GM19238 (cell line): Measurements from ENCODE around the gene FAM240B.

Experiments used
- DNase-seq: peaks from one replicate; pipeline ENCODE4 v3.0.0; 2011; ENCODE audit warnings: low spot score; ENCODE audit not compliant: insufficient read length

The FAM240B gene

GRCh38 chr9:38700695-38701094 is 19.2 kb downstream of the FAM240B start:
- no peak for DNase-seq

GRCh38 chr9:38699337-38699736 is 20.6 kb downstream of the FAM240B start:
- no peak for DNase-seq

- no peak for DNase-seq
Measured at GRCh38 chr9:38697776-38698300, 22.1 kb downstream of the FAM240B start.

- no peak for DNase-seq
Measured at GRCh38 chr9:38696999-38697398, 22.9 kb downstream of the FAM240B start.

GRCh38 chr9:38694676-38695075 is 25.3 kb downstream of the FAM240B start:
- DNase-seq: no peak

GRCh38 chr9:38692707-38693106 is 27.2 kb downstream of the FAM240B start:
- no peak for DNase-seq

GRCh38 chr9:38690574-38690973 is 29.4 kb downstream of the FAM240B start:
- no peak for DNase-seq

GRCh38 chr9:38689678-38690077 is 30.3 kb downstream of the FAM240B start:
- DNase-seq: no peak

- no peak for DNase-seq
Measured at GRCh38 chr9:38687992-38688391, 31.9 kb downstream of the FAM240B start.

- DNase-seq: no peak
Measured at GRCh38 chr9:38687389-38687842, 32.5 kb downstream of the FAM240B start.

GRCh38 chr9:38686933-38687332 is 33.0 kb downstream of the FAM240B start:
- DNase-seq: no peak

- no peak for DNase-seq
Measured at GRCh38 chr9:38685535-38685934, 34.4 kb downstream of the FAM240B start.

- DNase-seq: no peak
Measured at GRCh38 chr9:38683336-38683735, 36.6 kb downstream of the FAM240B start.

GRCh38 chr9:38682713-38683112 is 37.2 kb downstream of the FAM240B start:
- no peak for DNase-seq

GRCh38 chr9:38681747-38682227 is 38.1 kb downstream of the FAM240B start:
- no peak for DNase-seq

- DNase-seq: no peak
Measured at GRCh38 chr9:38680837-38681445, 39.0 kb downstream of the FAM240B start.

- DNase-seq: no peak
Measured at GRCh38 chr9:38677660-38678303, 42.2 kb downstream of the FAM240B start.

- no peak for DNase-seq
Measured at GRCh38 chr9:38675831-38676230, 44.1 kb downstream of the FAM240B start.

GRCh38 chr9:38675211-38675610 is 44.7 kb downstream of the FAM240B start:
- no peak for DNase-seq

- DNase-seq: no peak
Measured at GRCh38 chr9:38673399-38674193, 46.3 kb downstream of the FAM240B start.

- no peak for DNase-seq
Measured at GRCh38 chr9:38671748-38672147, 48.2 kb downstream of the FAM240B start.

- no peak for DNase-seq
Measured at GRCh38 chr9:38671372-38671731, 48.6 kb downstream of the FAM240B start.
